ENCODE results near the gene SHC3.

SHC3 gene

GRCh38 chr9:89154651-89155336 lies 23.8 kb downstream of the SHC3 start:
- no peak for TF ChIP-seq GATA3 (IDR thresholded peaks at IDR 0.05; ENCODE audit: low read depth, low read length)
- TF ChIP-seq GATA2 (IDR thresholded peaks at IDR 0.05; ENCODE audit: low read depth, low read length): no peak

GRCh38 chr9:89154218-89154617 lies 24.4 kb downstream of the SHC3 start:
- no peak for TF ChIP-seq GATA2 (IDR thresholded peaks at IDR 0.05; ENCODE audit: low read depth, low read length)
- TF ChIP-seq GATA3 (IDR thresholded peaks at IDR 0.05; ENCODE audit: low read depth, low read length): no peak

- TF ChIP-seq GATA2 (IDR thresholded peaks at IDR 0.05; ENCODE audit: low read depth, low read length): no peak
- no peak for TF ChIP-seq GATA3 (IDR thresholded peaks at IDR 0.05; ENCODE audit: low read depth, low read length)
These were observed 25.2 kb downstream of the SHC3 start for GRCh38 chr9:89153232-89154017.

GRCh38 chr9:89149726-89150125 lies 28.9 kb downstream of the SHC3 start:
- no peak for TF ChIP-seq GATA3 (IDR thresholded peaks at IDR 0.05; ENCODE audit: low read depth, low read length)
- TF ChIP-seq GATA2 (IDR thresholded peaks at IDR 0.05; ENCODE audit: low read depth, low read length): no peak

- TF ChIP-seq GATA2 (IDR thresholded peaks at IDR 0.05; ENCODE audit: low read depth, low read length): no peak
- TF ChIP-seq GATA3 (IDR thresholded peaks at IDR 0.05; ENCODE audit: low read depth, low read length): no peak
These were observed 33.5 kb downstream of the SHC3 start for GRCh38 chr9:89145097-89145496.

GRCh38 chr9:89144238-89144637 lies 34.4 kb downstream of the SHC3 start:
- TF ChIP-seq GATA2 (IDR thresholded peaks at IDR 0.05; ENCODE audit: low read depth, low read length) (no peak), GATA3 (IDR thresholded peaks at IDR 0.05; ENCODE audit: low read depth, low read length) (no peak)

GRCh38 chr9:89143266-89143665 lies 35.4 kb downstream of the SHC3 start:
- TF ChIP-seq GATA2 (IDR thresholded peaks at IDR 0.05; ENCODE audit: low read depth, low read length): no peak

- TF ChIP-seq GATA2 (IDR thresholded peaks at IDR 0.05; ENCODE audit: low read depth, low read length) (no peak), GATA3 (IDR thresholded peaks at IDR 0.05; ENCODE audit: low read depth, low read length) (no peak)
These were observed 39.2 kb downstream of the SHC3 start for GRCh38 chr9:89139455-89139854.

GRCh38 chr9:89138463-89139390 lies 39.9 kb downstream of the SHC3 start:
- TF ChIP-seq GATA3 (IDR thresholded peaks at IDR 0.05; ENCODE audit: low read depth, low read length): no peak
- no peak for TF ChIP-seq GATA2 (IDR thresholded peaks at IDR 0.05; ENCODE audit: low read depth, low read length)

- no peak for TF ChIP-seq GATA2 (IDR thresholded peaks at IDR 0.05; ENCODE audit: low read depth, low read length)
- no peak for TF ChIP-seq GATA3 (IDR thresholded peaks at IDR 0.05; ENCODE audit: low read depth, low read length)
These were observed 40.8 kb downstream of the SHC3 start for GRCh38 chr9:89137542-89138462.

GRCh38 chr9:89135591-89136166 lies 42.9 kb downstream of the SHC3 start:
- TF ChIP-seq GATA2 (IDR thresholded peaks at IDR 0.05; ENCODE audit: low read depth, low read length) (no peak), GATA3 (IDR thresholded peaks at IDR 0.05; ENCODE audit: low read depth, low read length) (no peak)

GRCh38 chr9:89134709-89135108 lies 43.9 kb downstream of the SHC3 start:
- TF ChIP-seq GATA2 (IDR thresholded peaks at IDR 0.05; ENCODE audit: low read depth, low read length) (no peak), GATA3 (IDR thresholded peaks at IDR 0.05; ENCODE audit: low read depth, low read length) (no peak)

GRCh38 chr9:89122949-89123348 lies 55.7 kb downstream of the SHC3 start:
- TF ChIP-seq GATA3 (IDR thresholded peaks at IDR 0.05; ENCODE audit: low read depth, low read length): no peak
- no peak for TF ChIP-seq GATA2 (IDR thresholded peaks at IDR 0.05; ENCODE audit: low read depth, low read length)
